Measurements from ENCODE around the gene NDUFB10. TPM values are rescaled to one million over a fixed set of nuclear protein-coding genes. Genes with fewer than 3 reads are reported as not detected.

Gene NDUFB10
- polyA plus RNA-seq, 1 donor (not counting 4 experiments of a cell fraction or from before 2014, with no cell fraction given): 107 TPM

DNA sequence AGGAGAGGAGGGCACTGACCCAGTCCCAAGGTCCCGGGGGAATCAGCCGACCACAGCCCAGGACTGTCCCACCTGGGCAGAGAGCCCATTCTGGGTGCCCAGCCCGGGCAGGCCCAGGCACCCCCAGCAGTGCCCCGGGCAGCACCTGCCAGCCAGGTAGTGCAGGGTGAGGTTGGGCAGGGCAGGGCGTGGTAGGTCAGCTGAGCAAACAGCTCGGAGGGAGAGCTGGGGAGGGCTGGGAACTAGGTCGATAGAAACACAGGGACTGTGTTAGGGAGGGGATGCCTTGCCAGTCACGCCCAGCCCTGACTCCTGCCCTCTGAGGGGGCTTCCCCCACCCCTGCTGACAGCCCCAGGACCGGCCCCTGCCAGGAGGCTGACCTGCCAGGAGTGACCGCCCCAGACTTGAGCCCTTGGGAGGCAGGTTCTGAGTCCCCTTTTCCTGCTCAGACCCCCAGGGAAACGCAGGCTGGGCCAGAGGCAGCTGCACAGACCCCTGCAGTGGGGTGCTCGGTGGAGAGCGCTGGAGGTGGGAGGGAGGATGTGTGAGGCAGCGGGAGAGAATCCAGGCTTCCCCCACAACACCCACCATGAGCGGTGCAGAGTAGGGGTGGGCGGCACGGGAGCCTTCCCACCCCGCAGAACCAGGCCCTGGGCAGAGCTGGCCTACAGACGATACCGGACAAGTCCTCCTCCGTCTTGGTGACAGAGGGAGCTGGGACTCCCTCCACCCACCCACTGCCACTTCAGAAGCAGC is 45.8 kb upstream of the NDUFB10 start:
- DNase-seq (ENCODE audit: low read depth, low spot score) (no peak), FAIRE-seq (peak; percentile 64)
- Histone ChIP-seq H2AFZ (ENCODE audit: control insufficient read depth, low read length) (no peak overlapping the region), H3K27ac (ENCODE audit: control insufficient read depth, insufficient read depth, low read length) (no peak overlapping the region), H3K9me3 (ENCODE audit: control insufficient read depth, low read depth, low read length) (no peaks in the 10 kb centered on the region), H3K4me1 (ENCODE audit: control insufficient read depth, extremely low read depth, insufficient read depth, low read length) (peaks cover 10% of the 10 kb centered on the region), H3K4me2 (ENCODE audit: control insufficient read depth, extremely low read depth, insufficient read depth, low read depth, low read length) (peak overlapping the region; percentile 27), H3K9ac (ENCODE audit: control insufficient read depth, extremely low read depth, insufficient read depth, low read length) (no peak overlapping the region), H3K27me3 (ENCODE audit: control insufficient read depth, extremely low read depth, insufficient read depth, low read length) (peaks cover 50% of the 10 kb centered on the region), H3K79me2 (ENCODE audit: control insufficient read depth, insufficient read depth, low read length) (no peaks in the 10 kb centered on the region), H3K4me3 (ENCODE audit: control insufficient read depth in 2 of 3, extremely low read depth in 1 of 3, insufficient read depth in 2 of 3, low read depth in 1 of 3, low read length in 3 of 3) (no peak overlapping the region), H3K9me1 (ENCODE audit: control insufficient read depth, extremely low read depth, insufficient read depth, low read length) (no peaks in the 10 kb centered on the region), H4K20me1 (ENCODE audit: control insufficient read depth, extremely low read depth, insufficient read depth, low read length) (no peaks in the 10 kb centered on the region), H3K36me3 (ENCODE audit: control insufficient read depth in 2 of 2, extremely low read depth in 1 of 2, insufficient read depth in 2 of 2, low read length in 2 of 2) (no peaks in the 10 kb centered on the region)
- TF ChIP-seq, protein P1, sequence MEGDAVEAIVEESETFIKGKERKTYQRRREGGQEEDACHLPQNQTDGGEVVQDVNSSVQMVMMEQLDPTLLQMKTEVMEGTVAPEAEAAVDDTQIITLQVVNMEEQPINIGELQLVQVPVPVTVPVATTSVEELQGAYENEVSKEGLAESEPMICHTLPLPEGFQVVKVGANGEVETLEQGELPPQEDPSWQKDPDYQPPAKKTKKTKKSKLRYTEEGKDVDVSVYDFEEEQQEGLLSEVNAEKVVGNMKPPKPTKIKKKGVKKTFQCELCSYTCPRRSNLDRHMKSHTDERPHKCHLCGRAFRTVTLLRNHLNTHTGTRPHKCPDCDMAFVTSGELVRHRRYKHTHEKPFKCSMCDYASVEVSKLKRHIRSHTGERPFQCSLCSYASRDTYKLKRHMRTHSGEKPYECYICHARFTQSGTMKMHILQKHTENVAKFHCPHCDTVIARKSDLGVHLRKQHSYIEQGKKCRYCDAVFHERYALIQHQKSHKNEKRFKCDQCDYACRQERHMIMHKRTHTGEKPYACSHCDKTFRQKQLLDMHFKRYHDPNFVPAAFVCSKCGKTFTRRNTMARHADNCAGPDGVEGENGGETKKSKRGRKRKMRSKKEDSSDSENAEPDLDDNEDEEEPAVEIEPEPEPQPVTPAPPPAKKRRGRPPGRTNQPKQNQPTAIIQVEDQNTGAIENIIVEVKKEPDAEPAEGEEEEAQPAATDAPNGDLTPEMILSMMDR (optimal IDR thresholded peaks at IDR 0.05 in 1 of 3, IDR thresholded peaks at IDR 0.05 in 1 of 3, conservative IDR thresholded peaks at IDR 0.05 in 1 of 3; ENCODE audit: extremely low read depth in 1 of 3, insufficient read depth in 2 of 3, low read length in 3 of 3): no peak
- TF ChIP-seq EZH2 (IDR thresholded peaks at IDR 0.05; ENCODE audit: low read length): no peak
- dilution Hi-C loops (cut with MboI; ENCODE audit: extremely low pct_ligation_motif_present, low sequenced_read_pairs): no loop called here

DNA sequence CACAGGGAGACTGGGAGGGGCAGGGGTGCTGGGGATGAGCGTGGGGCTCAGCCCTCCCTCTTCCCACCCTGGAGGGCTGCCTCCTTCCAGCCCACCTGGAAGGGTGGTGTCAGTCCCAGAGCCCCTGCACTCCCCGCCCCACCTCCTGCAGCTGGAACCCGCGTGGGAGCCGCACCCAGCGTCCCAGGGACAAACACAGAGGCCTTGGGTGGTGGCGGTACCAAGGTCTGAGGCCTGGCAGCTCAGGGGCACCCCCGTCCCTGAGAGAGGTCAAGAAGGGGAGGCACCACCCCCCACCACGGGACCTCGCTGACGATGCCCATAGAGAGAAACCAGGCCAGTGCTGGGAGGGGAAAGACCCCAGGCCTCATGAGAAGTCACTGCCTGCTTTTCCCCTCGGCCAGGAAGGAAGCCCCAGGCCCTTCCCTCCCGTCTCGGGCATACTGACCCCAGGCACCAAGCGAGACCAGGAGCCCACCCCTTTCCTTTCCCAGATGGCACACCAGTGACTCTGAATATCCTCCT is 45.2 kb upstream of the NDUFB10 start:
- DNase-seq (ENCODE audit: low read depth, low spot score) (no peak), FAIRE-seq (no peak)
- Histone ChIP-seq H3K9me1 (ENCODE audit: control insufficient read depth, extremely low read depth, insufficient read depth, low read length) (no peaks in the 10 kb centered on the region), H3K79me2 (ENCODE audit: control insufficient read depth, insufficient read depth, low read length) (no peaks in the 10 kb centered on the region), H4K20me1 (ENCODE audit: control insufficient read depth, extremely low read depth, insufficient read depth, low read length) (no peaks in the 10 kb centered on the region), H3K27ac (ENCODE audit: control insufficient read depth, insufficient read depth, low read length) (no peak overlapping the region), H3K27me3 (ENCODE audit: control insufficient read depth, extremely low read depth, insufficient read depth, low read length) (peaks cover 53% of the 10 kb centered on the region), H2AFZ (ENCODE audit: control insufficient read depth, low read length) (no peak overlapping the region), H3K9me3 (ENCODE audit: control insufficient read depth, low read depth, low read length) (no peaks in the 10 kb centered on the region), H3K4me3 (ENCODE audit: control insufficient read depth in 2 of 3, extremely low read depth in 1 of 3, insufficient read depth in 2 of 3, low read depth in 1 of 3, low read length in 3 of 3) (no peak overlapping the region), H3K4me2 (ENCODE audit: control insufficient read depth, extremely low read depth, insufficient read depth, low read depth, low read length) (no peak overlapping the region), H3K4me1 (ENCODE audit: control insufficient read depth, extremely low read depth, insufficient read depth, low read length) (peaks cover 10% of the 10 kb centered on the region), H3K9ac (ENCODE audit: control insufficient read depth, extremely low read depth, insufficient read depth, low read length) (no peak overlapping the region), H3K36me3 (ENCODE audit: control insufficient read depth in 2 of 2, extremely low read depth in 1 of 2, insufficient read depth in 2 of 2, low read length in 2 of 2) (no peaks in the 10 kb centered on the region)
- TF ChIP-seq EZH2 (IDR thresholded peaks at IDR 0.05; ENCODE audit: low read length): no peak
- TF ChIP-seq, protein P1 (optimal IDR thresholded peaks at IDR 0.05 in 1 of 3, IDR thresholded peaks at IDR 0.05 in 1 of 3, conservative IDR thresholded peaks at IDR 0.05 in 1 of 3; ENCODE audit: extremely low read depth in 1 of 3, insufficient read depth in 2 of 3, low read length in 3 of 3): no peak
- dilution Hi-C loops (cut with MboI; ENCODE audit: extremely low pct_ligation_motif_present, low sequenced_read_pairs): no loop called here
